Germinal center (tissue), 1 donor: ENCODE results near the gene NPAP1.
"Not testable (repeated sequence)": the region's sequence is repeated elsewhere in the genome, so short reads cannot be mapped to it uniquely, and the experiment has no call there.

ENCODE experiments used
- DNase-seq: peaks from one replicate; pipeline ENCODE4 v3.0.0; 2012; ENCODE audit warnings: mixed read lengths, low spot score

Gene NPAP1

GRCh38 chr15:24675332-24676144 lies at the start of gene NPAP1:
TSS of gene NPAP1 (plus strand) at chr15:24675775. CDS start at chr15:24675868, 93 bp downstream.
- DNase-seq = no peak

- DNase-seq = no peak
These were observed 48.1 kb upstream of the NPAP1 start for GRCh38 chr15:24627443-24627842.

- DNase-seq = no peak
These were observed 42.5 kb upstream of the NPAP1 start for GRCh38 chr15:24633082-24633481.

GRCh38 chr15:24639412-24639811 lies 36.2 kb upstream of the NPAP1 start:
- not testable (repeated sequence) for DNase-seq

- DNase-seq = no peak
These were observed 29.9 kb upstream of the NPAP1 start for GRCh38 chr15:24645627-24646026.

GRCh38 chr15:24659622-24660021 lies 16.0 kb upstream of the NPAP1 start:
- DNase-seq = no peak

- DNase-seq = no peak
These were observed 12.6 kb upstream of the NPAP1 start for GRCh38 chr15:24662991-24663390.

GRCh38 chr15:24676431-24676830 lies 856 bp downstream of the NPAP1 start:
- DNase-seq = no peak

- DNase-seq = no peak
These were observed 2.9 kb downstream of the NPAP1 start for GRCh38 chr15:24678485-24678884.

- no peak for DNase-seq
These were observed 6.4 kb downstream of the NPAP1 start for GRCh38 chr15:24682002-24682401.

- DNase-seq = not testable (repeated sequence)
These were observed 7.3 kb downstream of the NPAP1 start for GRCh38 chr15:24682905-24683304.

- no peak for DNase-seq
These were observed 8.2 kb downstream of the NPAP1 start for GRCh38 chr15:24683736-24684135.

GRCh38 chr15:24684313-24684712 lies 8.7 kb downstream of the NPAP1 start:
- no peak for DNase-seq

- no peak for DNase-seq
These were observed 20.6 kb downstream of the NPAP1 start for GRCh38 chr15:24696201-24696600.

- no peak for DNase-seq
These were observed 21.3 kb downstream of the NPAP1 start for GRCh38 chr15:24696842-24697241.

- no peak for DNase-seq
These were observed 42.9 kb downstream of the NPAP1 start for GRCh38 chr15:24718289-24719082.

GRCh38 chr15:24729760-24730159 lies 54.2 kb downstream of the NPAP1 start:
- no peak for DNase-seq
